Measurements from ENCODE around the gene FAM200B. TPM values are rescaled to one million over a fixed set of nuclear protein-coding genes. Genes with fewer than 3 reads are reported as not detected.

The FAM200B gene
- total RNA-seq, 1 donor from 2014 or later = 39.5 TPM

DNA sequence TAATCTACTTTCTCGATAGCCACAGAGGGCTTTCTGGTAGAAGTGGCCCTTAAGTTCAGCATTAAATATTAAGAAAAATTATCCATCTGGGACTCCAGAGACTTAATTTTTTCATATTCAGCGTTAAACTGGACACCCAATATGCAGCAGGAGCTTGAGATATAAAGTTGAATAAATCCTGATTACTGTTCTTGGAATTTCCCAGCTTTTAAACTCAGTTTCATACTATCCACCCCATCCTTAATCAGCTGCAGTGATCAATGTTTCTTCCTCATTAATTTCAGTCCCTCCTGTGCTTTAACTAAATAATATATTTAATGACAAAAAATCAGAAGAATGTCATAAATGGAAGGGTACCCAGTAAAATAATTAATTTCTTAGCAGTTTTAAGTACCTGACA is 22.8 kb upstream of the FAM200B start:
- H3K27ac Mint-ChIP-seq (ENCODE audit: unreplicated experiment) = no peak overlapping the region
- TF ChIP-seq, protein P1, sequence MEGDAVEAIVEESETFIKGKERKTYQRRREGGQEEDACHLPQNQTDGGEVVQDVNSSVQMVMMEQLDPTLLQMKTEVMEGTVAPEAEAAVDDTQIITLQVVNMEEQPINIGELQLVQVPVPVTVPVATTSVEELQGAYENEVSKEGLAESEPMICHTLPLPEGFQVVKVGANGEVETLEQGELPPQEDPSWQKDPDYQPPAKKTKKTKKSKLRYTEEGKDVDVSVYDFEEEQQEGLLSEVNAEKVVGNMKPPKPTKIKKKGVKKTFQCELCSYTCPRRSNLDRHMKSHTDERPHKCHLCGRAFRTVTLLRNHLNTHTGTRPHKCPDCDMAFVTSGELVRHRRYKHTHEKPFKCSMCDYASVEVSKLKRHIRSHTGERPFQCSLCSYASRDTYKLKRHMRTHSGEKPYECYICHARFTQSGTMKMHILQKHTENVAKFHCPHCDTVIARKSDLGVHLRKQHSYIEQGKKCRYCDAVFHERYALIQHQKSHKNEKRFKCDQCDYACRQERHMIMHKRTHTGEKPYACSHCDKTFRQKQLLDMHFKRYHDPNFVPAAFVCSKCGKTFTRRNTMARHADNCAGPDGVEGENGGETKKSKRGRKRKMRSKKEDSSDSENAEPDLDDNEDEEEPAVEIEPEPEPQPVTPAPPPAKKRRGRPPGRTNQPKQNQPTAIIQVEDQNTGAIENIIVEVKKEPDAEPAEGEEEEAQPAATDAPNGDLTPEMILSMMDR (conservative IDR thresholded peaks at IDR 0.05) = no peak
- peaks cover 14% of the 10 kb centered on the region for H3K4me1 Mint-ChIP-seq
- no peaks in the 10 kb centered on the region for H3K27me3 Mint-ChIP-seq (ENCODE audit: low read depth)
- H3K36me3 Mint-ChIP-seq (ENCODE audit: low read depth) = no peaks in the 10 kb centered on the region
- no peak overlapping the region for H3K4me3 Mint-ChIP-seq
- DNase-seq (ENCODE audit: low read depth, low spot score) = no peak
- no peaks in the 10 kb centered on the region for H3K9me3 Mint-ChIP-seq

DNA sequence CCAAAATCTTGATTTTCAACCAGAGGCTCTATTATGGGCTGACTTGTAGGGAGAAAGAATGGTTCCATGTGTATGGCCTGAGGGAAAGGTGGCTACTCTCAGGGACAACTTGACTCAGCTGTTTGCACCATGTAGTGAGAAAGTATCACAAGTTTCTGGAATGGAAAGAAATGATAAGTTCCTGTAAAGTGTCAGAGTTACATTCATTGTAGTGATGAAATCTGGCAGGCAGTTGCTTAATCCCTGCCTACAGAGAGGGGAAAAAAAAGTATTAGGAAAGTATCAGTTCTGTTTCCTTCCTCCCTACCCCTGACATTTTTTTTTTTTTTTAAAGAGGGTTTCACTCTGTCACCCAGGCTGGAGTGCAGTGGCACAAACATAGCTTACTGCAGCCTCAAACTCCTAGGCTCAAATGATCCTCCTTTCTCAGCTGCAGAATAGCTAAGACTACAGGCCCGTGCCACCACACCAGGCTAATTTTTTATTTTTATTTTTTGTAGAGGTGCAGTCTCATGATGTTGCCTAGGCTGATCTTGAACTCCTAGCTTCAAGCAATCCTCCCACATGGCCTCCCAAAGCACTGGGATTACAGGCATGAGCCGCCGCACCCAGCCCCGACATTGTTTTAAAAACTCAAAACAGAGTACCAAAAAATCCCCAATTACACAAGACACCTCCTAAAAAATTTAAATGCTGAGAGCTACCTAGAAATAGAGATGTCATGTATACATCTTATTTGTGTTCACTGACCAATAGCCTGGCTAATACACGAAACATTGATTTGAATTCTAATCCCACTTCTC is 21.7 kb upstream of the FAM200B start:
- TF ChIP-seq, protein P1 (conservative IDR thresholded peaks at IDR 0.05) = no peak
- Mint-ChIP-seq H3K4me3 (no peak overlapping the region), H3K27ac (ENCODE audit: unreplicated experiment) (no peak overlapping the region), H3K27me3 (ENCODE audit: low read depth) (no peaks in the 10 kb centered on the region), H3K4me1 (peaks cover 6% of the 10 kb centered on the region), H3K36me3 (ENCODE audit: low read depth) (no peaks in the 10 kb centered on the region), H3K9me3 (no peaks in the 10 kb centered on the region)
- DNase-seq (ENCODE audit: low read depth, low spot score) = no peak

- TF ChIP-seq, protein P1 (conservative IDR thresholded peaks at IDR 0.05) = no peak
- Mint-ChIP-seq H3K4me3 (no peak overlapping the region), H3K4me1 (peaks cover 9% of the 10 kb centered on the region), H3K36me3 (ENCODE audit: low read depth) (peaks cover 13% of the 10 kb centered on the region), H3K9me3 (peaks cover 4% of the 10 kb centered on the region), H3K27ac (ENCODE audit: unreplicated experiment) (peak overlapping the region; percentile 50), H3K27me3 (ENCODE audit: low read depth) (no peaks in the 10 kb centered on the region)
- no peak for DNase-seq (ENCODE audit: low read depth, low spot score)
Measured at GRCh38 chr4:15665753-15666365, 15.8 kb upstream of the FAM200B start.

GRCh38 chr4:15667006-15667405 is 14.6 kb upstream of the FAM200B start:
- Mint-ChIP-seq H3K4me3 (no peak overlapping the region), H3K27me3 (ENCODE audit: low read depth) (no peaks in the 10 kb centered on the region), H3K36me3 (ENCODE audit: low read depth) (peaks cover 15% of the 10 kb centered on the region), H3K4me1 (peaks cover 9% of the 10 kb centered on the region), H3K9me3 (peaks cover 4% of the 10 kb centered on the region), H3K27ac (ENCODE audit: unreplicated experiment) (no peak overlapping the region)
- TF ChIP-seq, protein P1 (conservative IDR thresholded peaks at IDR 0.05) = no peak
- DNase-seq (ENCODE audit: low read depth, low spot score) = no peak

DNA sequence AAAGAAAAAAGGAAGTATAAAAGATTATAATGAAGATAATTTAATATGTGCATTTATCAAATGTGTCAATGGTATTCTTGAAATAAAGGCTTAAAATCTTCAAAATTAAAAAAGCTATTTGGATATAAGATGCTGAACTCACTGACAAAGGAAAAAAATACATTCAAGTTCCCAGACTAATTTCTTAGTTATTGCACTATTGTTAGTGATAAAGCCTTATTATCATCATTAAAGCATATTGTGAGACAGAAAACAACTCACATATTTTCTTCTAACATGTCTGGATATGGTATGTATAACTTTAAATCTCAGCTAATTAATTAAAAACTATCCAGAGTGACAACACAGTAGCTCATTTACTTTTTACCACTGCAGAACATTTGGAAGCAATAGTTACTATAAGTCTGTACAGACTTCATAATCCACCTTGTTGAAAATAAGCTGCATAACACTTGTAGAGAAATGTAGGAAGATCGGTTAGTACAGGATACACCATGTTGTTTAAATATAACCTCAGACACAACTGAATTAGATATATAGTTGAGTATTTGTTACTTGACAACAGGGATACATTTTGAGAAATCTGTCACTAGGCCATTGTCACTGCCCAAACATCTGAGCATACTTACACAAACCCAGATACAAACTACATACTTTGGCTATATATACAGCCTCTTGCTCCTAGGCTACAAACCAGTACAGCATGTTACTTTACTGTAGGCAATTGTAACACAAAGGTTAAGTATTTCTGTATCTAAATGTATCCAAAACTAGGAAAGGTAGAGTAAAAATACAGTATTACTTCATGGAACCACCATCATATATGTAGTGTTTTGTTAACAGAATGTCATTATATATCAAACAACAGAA is 12.8 kb upstream of the FAM200B start:
- TF ChIP-seq, protein P1 (conservative IDR thresholded peaks at IDR 0.05) = no peak
- Mint-ChIP-seq H3K9me3 (peaks cover 4% of the 10 kb centered on the region), H3K27ac (ENCODE audit: unreplicated experiment) (no peak overlapping the region), H3K36me3 (ENCODE audit: low read depth) (peaks cover 15% of the 10 kb centered on the region), H3K4me3 (no peak overlapping the region), H3K4me1 (peaks cover 9% of the 10 kb centered on the region), H3K27me3 (ENCODE audit: low read depth) (no peaks in the 10 kb centered on the region)
- DNase-seq (ENCODE audit: low read depth, low spot score) = no peak
